Body of pancreas (tissue), 4 donors: ENCODE results near the gene TMEM237. TPM values are rescaled to one million over a fixed set of nuclear protein-coding genes. Genes with fewer than 3 reads are reported as not detected.
A peak's percentile ranks its signal among the peaks of the same experiment; 100 is the strongest.

Source experiments
- ATAC-seq: fragments of 150-250 bp; one replicate; pipeline ENCODE4 v1.9.1; 2016
- DNase-seq, 4 donors: peaks; one replicate each; pipeline ENCODE4 v3.0.0-alpha.2; 2019
- H3K27ac ChIP-seq, 4 donors: fragments of 200-600 bp; sonication (generic); 1 replicate in 3 of 4; 2 replicates in 1 of 4; pipeline versions ENCODE4 v1.5.1 to v1.6.1; 2016 to 2019; ENCODE audit warnings: mild to moderate bottlenecking in 1 of 4, mixed read lengths in 1 of 4, moderate library complexity in 1 of 4
- H3K27me3 ChIP-seq, 2 donors: fragments of 200-600 bp; sonication (generic); one replicate each; pipeline ENCODE4 v1.6.0; 2016; ENCODE audit warnings: mild to moderate bottlenecking in 1 of 2
- H3K36me3 ChIP-seq, 2 donors: fragments of 200-600 bp; sonication (generic); replicated peaks in 1 of 2; 2 replicates each; pipeline ENCODE4 v1.5.1; 2016; ENCODE audit warnings: low read depth in 2 of 2; ENCODE audit not compliant: insufficient read depth in 1 of 2
- H3K4me1 ChIP-seq: fragments of 200-600 bp; sonication (generic); one replicate; pipeline ENCODE4 v1.6.0; 2016
- H3K4me3 ChIP-seq, 2 donors: fragments of 200-600 bp; sonication (generic); 1 replicate in 1 of 2; 2 replicates in 1 of 2; pipeline ENCODE4 v1.5.1; 2016 to 2019
- H3K9me3 ChIP-seq, 3 donors: fragments of 200-600 bp; sonication (generic); 1 replicate in 2 of 3; 2 replicates in 1 of 3; pipeline ENCODE4 v1.5.1; 2016
- CTCF ChIP-seq, 7 experiments: fragments of 450-650 bp in 4 of 7; fragments of 200-600 bp in 3 of 7; sonication (generic) in 3 of 7; IDR thresholded peaks; one replicate each; pipeline ENCODE4 v1.5.1; 2016 to 2019; ENCODE audit warnings: antibody characterized with exemption in 7 of 7
- POLR2A ChIP-seq, 3 donors: fragments of 450-650 bp; IDR thresholded peaks; one replicate each; pipeline ENCODE4 v1.6.1; 2016; ENCODE audit warnings: antibody characterized with exemption in 3 of 3, mild to moderate bottlenecking in 2 of 3
- WGBS, 2 donors: methylation state at CpG; one replicate each; pipeline ENCODE4 v1.1.5; 2017; 5-methylcytosine and 5-hydroxymethylcytosine counted together
- intact Hi-C: fragments of 100-400 bp; cut with DNase I; formaldehyde crosslinking; loops from one replicate; pipeline ENCODE4 v1.15.1; 2023
- total RNA-seq, 2 donors: library from RNA; depleted of rRNA; stranded (reverse); fragments of >200 nt; gene quantifications; one replicate each; pipeline ENCODE4 v1.1.0, GENCODE V29; 2016

Gene TMEM237
- 10 to 100 TPM in 1 of 2 donors, 1 to 10 TPM in 1; 9.3 to 10.5 TPM for total RNA-seq

- peak within 1 kb of the TSS; percentile 72 to 77 for H3K4me3 ChIP-seq
- no peak for TF ChIP-seq CTCF (IDR thresholded peaks at IDR 0.05)
- TF ChIP-seq POLR2A (IDR thresholded peaks at IDR 0.05) = no peak
- peak within 1 kb of the TSS; percentile 49 to 91 (median 84) for H3K27ac ChIP-seq
- H3K4me1 ChIP-seq = peaks cover 17% of the 10 kb centered on the region
- no peaks in the 10 kb centered on the region for H3K9me3 ChIP-seq
- no peaks in the 10 kb centered on the region for H3K27me3 ChIP-seq
- ATAC-seq (peak; percentile 61), DNase-seq (peak in 3 of 4 donors; percentile 24 to 49 (median 37))
- intact Hi-C loops = no loop called here
- WGBS, 2 donors = 0% methylated on average over 11 to 41 of the region's 41 CpGs
- no peaks in the 10 kb centered on the region for H3K36me3 ChIP-seq
Measured at GRCh38 chr2:201643216-201643890, at the start of gene TMEM237. TSS of gene TMEM237 (minus strand) at chr2:201643503. CDS start at chr2:201643400, 103 bp downstream.

GRCh38 chr2:201685156-201685555, 41.9 kb upstream of the TMEM237 start:
- Histone ChIP-seq H3K9me3 (no peaks in the 10 kb centered on the region), H3K4me3 (no peak overlapping the region), H3K4me1 (no peaks in the 10 kb centered on the region), H3K36me3 (no peaks in the 10 kb centered on the region), H3K27me3 (no peaks in the 10 kb centered on the region), H3K27ac (no peak overlapping the region)
- intact Hi-C loops = no loop called here
- DNase-seq (no peak), ATAC-seq (no peak)
- 73 to 89% methylated on average over 3 of the region's 3 CpGs for WGBS, 2 donors
- TF ChIP-seq POLR2A (IDR thresholded peaks at IDR 0.05) = no peak
- no peak for TF ChIP-seq CTCF (IDR thresholded peaks at IDR 0.05)

GRCh38 chr2:201680743-201681142, 37.4 kb upstream of the TMEM237 start:
- H3K4me3 ChIP-seq = no peak overlapping the region
- DNase-seq (peak in 2 of 4 donors; percentile 7 to 11), ATAC-seq (no peak)
- 46 to 48% methylated on average over 4 to 9 of the region's 9 CpGs for WGBS, 2 donors
- H3K27me3 ChIP-seq = no peaks in the 10 kb centered on the region
- no peaks in the 10 kb centered on the region for H3K9me3 ChIP-seq
- intact Hi-C loops = no loop called here
- no peak overlapping the region for H3K27ac ChIP-seq
- no peaks in the 10 kb centered on the region for H3K36me3 ChIP-seq
- H3K4me1 ChIP-seq = no peaks in the 10 kb centered on the region
- TF ChIP-seq CTCF (IDR thresholded peaks at IDR 0.05) = peak in 4 of 7 experiments; percentile 8 to 22 (median 16)
- TF ChIP-seq POLR2A (IDR thresholded peaks at IDR 0.05) = no peak

- Histone ChIP-seq H3K4me1 (no peaks in the 10 kb centered on the region), H3K27ac (no peak overlapping the region), H3K4me3 (no peak overlapping the region), H3K36me3 (no peaks in the 10 kb centered on the region), H3K27me3 (no peaks in the 10 kb centered on the region), H3K9me3 (no peaks in the 10 kb centered on the region)
- TF ChIP-seq CTCF (IDR thresholded peaks at IDR 0.05) (no peak), POLR2A (IDR thresholded peaks at IDR 0.05) (no peak)
- WGBS, 2 donors = 60 to 92% methylated on average over 3 to 6 of the region's 6 CpGs
- no peak for ATAC-seq
- intact Hi-C loops = no loop called here
- no peak for DNase-seq
Measured at GRCh38 chr2:201678401-201678800, 35.1 kb upstream of the TMEM237 start.

GRCh38 chr2:201675454-201675853, 32.2 kb upstream of the TMEM237 start:
- no peak for TF ChIP-seq CTCF (IDR thresholded peaks at IDR 0.05)
- no peak for TF ChIP-seq POLR2A (IDR thresholded peaks at IDR 0.05)
- H3K4me3 ChIP-seq = no peak overlapping the region
- no peaks in the 10 kb centered on the region for H3K27me3 ChIP-seq
- H3K36me3 ChIP-seq = no peaks in the 10 kb centered on the region
- intact Hi-C loops = no loop called here
- ATAC-seq (no peak), DNase-seq (no peak)
- no peak overlapping the region for H3K27ac ChIP-seq
- WGBS, 2 donors = 59 to 69% methylated on average over 4 of the region's 4 CpGs
- H3K9me3 ChIP-seq = no peaks in the 10 kb centered on the region
- H3K4me1 ChIP-seq = no peaks in the 10 kb centered on the region
